NCI-H446 treated with DMSO at 0.1 percent for 48 hours (cell line): ENCODE measurements around the gene DRC3.

Experiments
- DNase-seq: peaks from one replicate; lab custom pipeline; 2025; lab: John Stamatoyannopoulos, UW

The DRC3 gene

GRCh38 chr17:18025241-18025944 lies 52.7 kb downstream of the DRC3 start:
- DNase-seq = no peak

GRCh38 chr17:18025945-18026776 lies 53.5 kb downstream of the DRC3 start:
- DNase-seq = peak; percentile 17

GRCh38 chr17:18027280-18027679 lies 54.6 kb downstream of the DRC3 start:
- DNase-seq = no peak

GRCh38 chr17:18028114-18028951 lies 55.7 kb downstream of the DRC3 start:
- no peak for DNase-seq

GRCh38 chr17:18028952-18029540 lies 56.4 kb downstream of the DRC3 start:
- no peak for DNase-seq

GRCh38 chr17:18031955-18032354 lies 59.3 kb downstream of the DRC3 start:
- DNase-seq = no peak

- peak; percentile 52 for DNase-seq
Observed at GRCh38 chr17:18033442-18034099, 60.9 kb downstream of the DRC3 start.

GRCh38 chr17:18035704-18036103 lies 63.0 kb downstream of the DRC3 start:
- DNase-seq = no peak

- no peak for DNase-seq
Observed at GRCh38 chr17:18037486-18037885, 64.8 kb downstream of the DRC3 start.

- no peak for DNase-seq
Observed at GRCh38 chr17:18038149-18038850, 65.6 kb downstream of the DRC3 start.

- peak; percentile 95 for DNase-seq
Observed at GRCh38 chr17:18038861-18039534, 66.3 kb downstream of the DRC3 start, which contains the start of the genes ATPAF2 and GID4. TSS of gene ATPAF2 (minus strand) at chr17:18039168. CDS start at chr17:18039013, 155 bp downstream. TSS of gene GID4 (plus strand) at chr17:18039408. CDS start at chr17:18039465, 57 bp downstream.

GRCh38 chr17:18039535-18040260 lies 67.0 kb downstream of the DRC3 start:
- DNase-seq = no peak

- no peak for DNase-seq
Observed at GRCh38 chr17:18040261-18040858, 67.7 kb downstream of the DRC3 start.

GRCh38 chr17:18041776-18042175 lies 69.1 kb downstream of the DRC3 start:
- DNase-seq = no peak

GRCh38 chr17:18042983-18043382 lies 70.3 kb downstream of the DRC3 start:
- no peak for DNase-seq

- no peak for DNase-seq
Observed at GRCh38 chr17:18043491-18043890, 70.8 kb downstream of the DRC3 start.

GRCh38 chr17:18044609-18045008 lies 71.9 kb downstream of the DRC3 start:
- DNase-seq = no peak

GRCh38 chr17:18045691-18046350 lies 73.2 kb downstream of the DRC3 start:
- no peak for DNase-seq
